ENCODE data around the gene WASF1. TPM values are rescaled to one million over a fixed set of nuclear protein-coding genes. Genes with fewer than 3 reads are reported as not detected.

Gene WASF1
- total RNA-seq, 4 donors from 2014 or later = 2.0 to 13.0 (median 7.7) TPM

DNA sequence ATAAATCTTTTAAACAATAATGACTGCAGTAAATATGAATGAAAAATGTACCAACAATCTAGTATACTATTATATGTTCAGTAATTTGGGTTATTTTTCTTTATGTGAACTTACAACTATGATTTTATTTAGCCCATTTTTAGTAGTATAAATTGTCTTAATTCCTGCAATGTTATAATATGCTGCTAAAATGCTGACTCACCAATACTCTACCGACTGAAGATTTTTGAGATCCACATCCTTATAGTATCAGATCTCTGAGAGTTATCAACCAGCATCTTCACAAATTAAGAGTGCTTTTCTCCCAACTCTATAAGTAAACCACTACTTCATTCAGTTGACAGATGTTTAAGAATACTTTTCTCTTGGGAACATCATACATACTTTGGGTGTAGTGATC lies 17.4 kb upstream of the WASF1 start:
- Histone ChIP-seq H3K27ac (no peak overlapping the region), H3K36me3 (no peaks in the 10 kb centered on the region), H3K9me3 (no peaks in the 10 kb centered on the region), H3K4me1 (no peaks in the 10 kb centered on the region), H3K4me3 (replicated peaks in 1 of 3) (no peak overlapping the region), H3K27me3 (no peaks in the 10 kb centered on the region)
- WGBS, 2 donors = 91 to 92% methylated on average over 1 of the region's 1 CpG
- TF ChIP-seq POLR2A (IDR thresholded peaks at IDR 0.05) = no peak
- TF ChIP-seq, protein P1, sequence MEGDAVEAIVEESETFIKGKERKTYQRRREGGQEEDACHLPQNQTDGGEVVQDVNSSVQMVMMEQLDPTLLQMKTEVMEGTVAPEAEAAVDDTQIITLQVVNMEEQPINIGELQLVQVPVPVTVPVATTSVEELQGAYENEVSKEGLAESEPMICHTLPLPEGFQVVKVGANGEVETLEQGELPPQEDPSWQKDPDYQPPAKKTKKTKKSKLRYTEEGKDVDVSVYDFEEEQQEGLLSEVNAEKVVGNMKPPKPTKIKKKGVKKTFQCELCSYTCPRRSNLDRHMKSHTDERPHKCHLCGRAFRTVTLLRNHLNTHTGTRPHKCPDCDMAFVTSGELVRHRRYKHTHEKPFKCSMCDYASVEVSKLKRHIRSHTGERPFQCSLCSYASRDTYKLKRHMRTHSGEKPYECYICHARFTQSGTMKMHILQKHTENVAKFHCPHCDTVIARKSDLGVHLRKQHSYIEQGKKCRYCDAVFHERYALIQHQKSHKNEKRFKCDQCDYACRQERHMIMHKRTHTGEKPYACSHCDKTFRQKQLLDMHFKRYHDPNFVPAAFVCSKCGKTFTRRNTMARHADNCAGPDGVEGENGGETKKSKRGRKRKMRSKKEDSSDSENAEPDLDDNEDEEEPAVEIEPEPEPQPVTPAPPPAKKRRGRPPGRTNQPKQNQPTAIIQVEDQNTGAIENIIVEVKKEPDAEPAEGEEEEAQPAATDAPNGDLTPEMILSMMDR (IDR thresholded peaks at IDR 0.05) = no peak
- intact Hi-C loops (cut with DNase I) = no loop called here
- no peak for DNase-seq

DNA sequence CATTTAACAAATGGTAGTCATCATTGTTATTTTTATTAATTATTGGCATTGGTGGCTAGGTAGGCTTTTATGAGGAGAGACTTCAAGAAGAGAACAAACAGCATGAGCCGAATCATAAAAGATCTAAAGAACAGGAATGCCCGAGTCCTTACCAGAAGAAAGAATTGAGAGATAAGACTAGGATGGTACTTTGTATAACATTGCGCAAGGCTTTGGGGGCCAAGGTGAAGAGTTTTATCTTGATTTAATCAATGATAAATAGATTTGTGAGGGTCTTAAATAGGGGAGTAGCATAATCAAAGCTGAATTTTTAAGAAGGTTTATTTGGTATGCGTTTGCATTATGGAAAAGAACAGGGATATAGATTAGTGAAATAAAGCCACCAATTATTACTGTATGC lies 16.2 kb upstream of the WASF1 start:
- Histone ChIP-seq H3K27me3 (no peaks in the 10 kb centered on the region), H3K27ac (no peak overlapping the region), H3K4me3 (replicated peaks in 1 of 3) (no peak overlapping the region), H3K36me3 (no peaks in the 10 kb centered on the region), H3K4me1 (no peaks in the 10 kb centered on the region), H3K9me3 (no peaks in the 10 kb centered on the region)
- no peak for DNase-seq
- no peak for TF ChIP-seq POLR2A (IDR thresholded peaks at IDR 0.05)
- TF ChIP-seq, protein P1 (IDR thresholded peaks at IDR 0.05) = no peak
- 95 to 96% methylated on average over 4 of the region's 4 CpGs for WGBS, 2 donors
- intact Hi-C loops (cut with DNase I) = no loop called here

DNA sequence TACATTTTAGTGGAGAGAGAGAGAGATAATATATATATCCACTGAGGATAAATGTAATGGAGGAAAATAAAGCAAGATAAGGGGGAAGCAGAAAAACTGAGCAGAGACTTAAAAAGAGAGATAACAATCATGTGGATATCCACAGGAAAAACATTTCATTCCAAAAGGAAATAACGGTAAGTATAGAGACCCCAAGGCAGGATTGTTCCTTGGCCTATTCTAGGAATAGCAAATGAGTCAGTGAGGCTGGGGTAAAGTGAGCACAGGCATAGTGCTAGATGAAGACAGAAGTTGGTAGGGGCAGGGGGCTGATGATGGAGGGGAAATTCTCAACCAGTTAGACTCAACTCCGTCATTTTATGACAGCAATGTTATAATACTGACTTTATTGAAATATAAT lies 12.0 kb upstream of the WASF1 start:
- no peaks in the 10 kb centered on the region for H3K9me3 ChIP-seq
- intact Hi-C loops (cut with DNase I) = no loop called here
- H3K36me3 ChIP-seq = no peaks in the 10 kb centered on the region
- H3K4me1 ChIP-seq = peaks cover 0 to 4% of the 10 kb centered on the region in 2 donors
- 80 to 82% methylated on average over 2 of the region's 2 CpGs for WGBS, 2 donors
- H3K4me3 ChIP-seq (replicated peaks in 1 of 3) = no peak overlapping the region
- no peaks in the 10 kb centered on the region for H3K27me3 ChIP-seq
- no peak for TF ChIP-seq POLR2A (IDR thresholded peaks at IDR 0.05)
- TF ChIP-seq, protein P1 (IDR thresholded peaks at IDR 0.05) = no peak
- DNase-seq = no peak
- H3K27ac ChIP-seq = no peak overlapping the region

DNA sequence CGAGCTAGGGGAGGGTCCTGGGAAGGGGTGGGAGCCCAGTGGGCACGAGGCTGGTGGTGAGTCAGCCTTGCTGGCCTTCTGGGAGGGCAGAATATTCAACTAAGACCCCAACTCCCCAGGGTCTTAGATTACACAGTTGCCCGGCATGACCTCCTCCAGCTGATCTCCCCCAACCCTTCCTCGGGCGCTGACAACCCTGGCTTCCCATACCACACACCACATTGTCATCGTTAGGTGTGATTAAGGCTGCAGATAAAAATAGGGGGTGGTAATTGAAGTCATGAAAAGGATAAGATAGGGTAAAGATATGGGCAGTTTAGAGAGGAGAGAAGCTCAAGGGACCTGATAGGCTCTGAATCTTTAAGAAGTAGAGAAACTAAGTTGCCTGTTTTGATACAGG lies 11.3 kb upstream of the WASF1 start:
- 87 to 100% methylated on average over 6 of the region's 6 CpGs for WGBS, 2 donors
- no peaks in the 10 kb centered on the region for H3K27me3 ChIP-seq
- no peaks in the 10 kb centered on the region for H3K36me3 ChIP-seq
- no peaks in the 10 kb centered on the region for H3K9me3 ChIP-seq
- H3K4me1 ChIP-seq = peaks cover 3 to 4% of the 10 kb centered on the region in 2 donors
- TF ChIP-seq, protein P1 (IDR thresholded peaks at IDR 0.05) = no peak
- no peak for TF ChIP-seq POLR2A (IDR thresholded peaks at IDR 0.05)
- H3K4me3 ChIP-seq (replicated peaks in 1 of 3) = no peak overlapping the region
- intact Hi-C loops (cut with DNase I) = no loop called here
- no peak for DNase-seq
- no peak overlapping the region for H3K27ac ChIP-seq

DNA sequence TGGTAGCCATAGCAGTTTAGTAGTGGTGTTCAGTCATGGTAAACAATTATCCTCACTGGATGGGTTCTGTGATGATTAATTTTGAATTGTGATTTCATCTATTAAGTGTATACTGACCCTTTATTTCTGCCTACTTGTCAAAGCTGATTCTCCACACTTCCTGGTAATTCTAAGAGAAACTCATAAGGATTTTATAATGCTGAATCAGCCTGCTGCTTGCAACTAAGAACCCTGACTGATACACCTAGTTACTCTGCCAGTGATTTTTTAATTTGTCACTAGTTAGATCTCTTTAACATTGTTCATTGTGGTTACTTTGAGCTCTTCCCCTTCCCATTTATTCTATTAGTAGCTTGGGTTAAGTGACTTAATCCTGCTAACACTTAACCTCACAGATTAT lies 9.3 kb upstream of the WASF1 start:
- TF ChIP-seq POLR2A (IDR thresholded peaks at IDR 0.05) = no peak
- TF ChIP-seq, protein P1 (IDR thresholded peaks at IDR 0.05) = no peak
- Histone ChIP-seq H3K27me3 (no peaks in the 10 kb centered on the region), H3K4me1 (peaks cover 4% of the 10 kb centered on the region in 2 donors), H3K9me3 (no peaks in the 10 kb centered on the region), H3K27ac (no peak overlapping the region), H3K36me3 (no peaks in the 10 kb centered on the region), H3K4me3 (replicated peaks in 1 of 3) (no peak overlapping the region)
- intact Hi-C loops (cut with DNase I) = loop anchor here (10.0 kb wide), 1 partner anchor 494 kb away; the partner anchor contains the start of genes AK9 and FIG4
- DNase-seq = no peak

Measured in thyroid gland (tissue), 4 donors.